Esophagus muscularis mucosa (tissue), 4 donors: ENCODE results near the gene IFFO2. TPM values are rescaled to one million over a fixed set of nuclear protein-coding genes. Genes with fewer than 3 reads are reported as not detected.

ENCODE experiments used
- DNase-seq: peaks from one replicate; pipeline ENCODE4 v3.0.0-alpha.2; 2017; ENCODE audit errors: extremely low spot score
- H3K27ac ChIP-seq, 4 donors: fragments of 200-600 bp; sonication (generic); replicated peaks in 1 of 4; 1 replicate in 3 of 4; 2 replicates in 1 of 4; pipeline ENCODE4 v1.5.1; 2016 to 2019; ENCODE audit warnings: mild to moderate bottlenecking in 1 of 4
- H3K27me3 ChIP-seq, 4 donors: fragments of 200-600 bp; sonication (generic); one replicate each; pipeline versions ENCODE4 v1.5.1 to v1.6.0; 2016 to 2019
- H3K36me3 ChIP-seq, 4 donors: fragments of 200-600 bp; sonication (generic); one replicate each; pipeline ENCODE4 v1.5.1; 2016 to 2019
- H3K4me1 ChIP-seq, 4 donors: fragments of 200-600 bp; sonication (generic); one replicate each; pipeline ENCODE4 v1.5.1; 2016 to 2019
- H3K4me3 ChIP-seq, 4 donors: fragments of 200-600 bp; sonication (generic); 1 replicate in 2 of 4; 2 replicates in 2 of 4; pipeline ENCODE4 v1.5.1; 2016 to 2019; ENCODE audit warnings: mild to moderate bottlenecking in 4 of 4, moderate library complexity in 1 of 4
- H3K9me3 ChIP-seq, 4 donors: fragments of 200-600 bp; sonication (generic); 1 replicate in 3 of 4; 2 replicates in 1 of 4; pipeline ENCODE4 v1.5.1; 2016 to 2019
- EP300 ChIP-seq: sonication (generic); formaldehyde crosslinking; IDR thresholded peaks from one replicate; pipeline ENCODE4 v1.6.1; 2017; ENCODE audit warnings: antibody characterized with exemption
- POLR2A ChIP-seq: fragments of 450-650 bp; IDR thresholded peaks from one replicate; pipeline ENCODE4 v1.6.1; 2017; ENCODE audit warnings: antibody characterized with exemption, moderate library complexity, mild to moderate bottlenecking, low read depth
- POLR2AphosphoS5 ChIP-seq, 2 donors: sonication (generic); formaldehyde crosslinking; IDR thresholded peaks; one replicate each; pipeline ENCODE4 v1.6.1; 2017; ENCODE audit warnings: antibody characterized with exemption in 2 of 2
- WGBS: methylation state at CpG from one replicate; pipeline ENCODE4 v1.1.5; 2018; 5-methylcytosine and 5-hydroxymethylcytosine counted together
- intact Hi-C: fragments of 100-400 bp; cut with DNase I; formaldehyde crosslinking; loops from one replicate; pipeline ENCODE4 v1.15.1; 2023
- total RNA-seq, 4 donors: library from RNA; depleted of rRNA; stranded (reverse); fragments of >200 nt; gene quantifications; one replicate each; pipeline versions ENCODE4 v1.1.0 to v1.2.1, GENCODE V29; 2016
- TF ChIP-seq, protein P1 (sequence below), 3 experiments: fragments of 200-600 bp in 2 of 3; fragments of 450-650 bp in 1 of 3; sonication (generic) in 2 of 3; IDR thresholded peaks; one replicate each; pipeline ENCODE4 v1.5.1; 2017 to 2019; ENCODE audit warnings: antibody characterized with exemption in 3 of 3, mild to moderate bottlenecking in 2 of 3, moderate library complexity in 1 of 3

Gene IFFO2
- total RNA-seq, 4 donors from 2014 or later = 9.6 to 40.3 (median 16.3) TPM

DNA sequence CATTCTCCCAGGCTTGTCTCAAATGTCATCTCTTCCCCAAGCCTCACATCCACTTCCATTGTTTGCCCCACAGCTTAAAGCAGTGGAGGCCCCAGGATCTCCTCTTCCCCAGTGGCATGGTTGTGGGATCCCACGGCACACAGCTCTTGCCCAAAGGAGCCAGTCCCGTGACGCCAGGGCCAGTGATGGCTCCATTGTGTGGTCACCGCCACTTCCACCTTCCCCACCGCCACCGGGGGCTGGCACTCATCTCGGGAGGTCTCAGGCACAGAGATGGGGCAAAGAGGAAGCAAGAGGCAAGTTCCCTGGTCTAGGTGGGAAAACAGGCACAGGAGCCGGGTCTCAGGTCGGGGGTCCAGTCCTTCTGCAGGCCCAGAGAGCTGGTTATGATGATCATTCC is 31.2 kb downstream of the IFFO2 start:
- DNase-seq = no peak
- H3K36me3 ChIP-seq = peaks cover 0 to 7% (median 5%) of the 10 kb centered on the region in 4 donors
- WGBS = 93% methylated on average over 9 of the region's 9 CpGs
- no peaks in the 10 kb centered on the region for H3K9me3 ChIP-seq
- no peak overlapping the region for H3K27ac ChIP-seq
- intact Hi-C loops = no loop called here
- H3K27me3 ChIP-seq = no peaks in the 10 kb centered on the region
- H3K4me3 ChIP-seq = no peak overlapping the region
- H3K4me1 ChIP-seq = peaks cover 71 to 87% (median 82%) of the 10 kb centered on the region in 4 donors
- no peak for TF ChIP-seq POLR2AphosphoS5 (IDR thresholded peaks at IDR 0.05)
- TF ChIP-seq POLR2A = no peak
- TF ChIP-seq, protein P1, sequence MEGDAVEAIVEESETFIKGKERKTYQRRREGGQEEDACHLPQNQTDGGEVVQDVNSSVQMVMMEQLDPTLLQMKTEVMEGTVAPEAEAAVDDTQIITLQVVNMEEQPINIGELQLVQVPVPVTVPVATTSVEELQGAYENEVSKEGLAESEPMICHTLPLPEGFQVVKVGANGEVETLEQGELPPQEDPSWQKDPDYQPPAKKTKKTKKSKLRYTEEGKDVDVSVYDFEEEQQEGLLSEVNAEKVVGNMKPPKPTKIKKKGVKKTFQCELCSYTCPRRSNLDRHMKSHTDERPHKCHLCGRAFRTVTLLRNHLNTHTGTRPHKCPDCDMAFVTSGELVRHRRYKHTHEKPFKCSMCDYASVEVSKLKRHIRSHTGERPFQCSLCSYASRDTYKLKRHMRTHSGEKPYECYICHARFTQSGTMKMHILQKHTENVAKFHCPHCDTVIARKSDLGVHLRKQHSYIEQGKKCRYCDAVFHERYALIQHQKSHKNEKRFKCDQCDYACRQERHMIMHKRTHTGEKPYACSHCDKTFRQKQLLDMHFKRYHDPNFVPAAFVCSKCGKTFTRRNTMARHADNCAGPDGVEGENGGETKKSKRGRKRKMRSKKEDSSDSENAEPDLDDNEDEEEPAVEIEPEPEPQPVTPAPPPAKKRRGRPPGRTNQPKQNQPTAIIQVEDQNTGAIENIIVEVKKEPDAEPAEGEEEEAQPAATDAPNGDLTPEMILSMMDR (IDR thresholded peaks at IDR 0.05) = no peak
- no peak for TF ChIP-seq EP300

DNA sequence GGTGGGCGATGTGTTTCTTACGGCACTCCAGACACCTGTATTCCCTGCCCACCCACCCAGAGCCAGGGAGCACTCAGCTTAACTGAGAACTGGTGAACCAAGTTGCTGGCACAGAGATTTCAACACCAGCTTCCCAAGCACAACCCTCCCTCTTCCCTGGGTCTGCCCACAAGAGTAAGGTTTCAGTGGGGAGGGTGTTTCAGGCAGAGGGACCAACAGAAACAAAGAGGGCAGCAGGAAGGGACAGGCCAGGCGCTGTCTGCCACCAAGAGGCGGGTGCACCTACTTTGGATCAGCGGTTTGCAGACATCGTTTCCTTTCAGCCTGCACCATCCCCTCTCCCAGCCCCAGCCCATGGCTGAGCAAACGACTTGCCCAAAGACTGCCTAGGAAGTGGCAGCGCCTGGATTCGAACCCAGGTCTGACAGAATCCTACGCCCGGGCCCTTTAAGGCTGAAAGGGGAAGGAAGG is 32.2 kb downstream of the IFFO2 start:
- Histone ChIP-seq H3K27me3 (no peaks in the 10 kb centered on the region), H3K27ac (peak overlapping the region; percentile 92 to 95 (median 93)), H3K4me3 (no peak overlapping the region), H3K9me3 (no peaks in the 10 kb centered on the region), H3K36me3 (peaks cover 0 to 14% (median 12%) of the 10 kb centered on the region in 4 donors), H3K4me1 (peaks cover 70 to 80% (median 74%) of the 10 kb centered on the region in 4 donors)
- 75% methylated on average over 8 of the region's 11 CpGs for WGBS
- no peak for DNase-seq
- TF ChIP-seq POLR2A (no peak), EP300 (no peak)
- intact Hi-C loops = loop anchor here (5.0 kb wide), 1 partner anchor 33 kb away; the partner anchor contains the start of gene IFFO2

DNA sequence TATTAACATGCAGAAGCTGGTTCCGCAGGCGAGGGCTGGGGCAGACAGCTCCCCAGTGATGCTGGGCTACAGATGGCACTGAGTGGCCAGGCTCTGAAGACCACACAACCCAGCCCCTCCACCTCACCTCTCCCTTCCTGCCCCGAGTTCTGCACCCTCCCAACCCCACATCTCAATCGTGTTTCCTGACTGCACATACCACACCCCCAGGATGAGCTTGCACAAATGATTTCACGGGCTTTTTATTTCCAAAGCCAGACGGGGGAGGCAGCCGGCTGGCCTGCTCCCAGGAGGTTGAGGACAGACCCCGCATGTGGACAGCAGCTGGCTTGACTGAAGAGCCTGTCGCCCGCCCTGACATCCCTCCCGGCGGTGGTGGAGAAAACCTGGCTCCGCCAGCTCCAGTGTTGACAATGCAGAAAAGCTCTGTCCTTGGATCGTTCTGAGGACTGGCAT is 32.7 kb downstream of the IFFO2 start:
- no peaks in the 10 kb centered on the region for H3K27me3 ChIP-seq
- no peaks in the 10 kb centered on the region for H3K9me3 ChIP-seq
- H3K27ac ChIP-seq = peak overlapping the region; percentile 92 to 95 (median 93)
- peaks cover 66 to 75% (median 69%) of the 10 kb centered on the region in 4 donors for H3K4me1 ChIP-seq
- no peak for TF ChIP-seq POLR2AphosphoS5 (IDR thresholded peaks at IDR 0.05)
- TF ChIP-seq EP300 = no peak
- TF ChIP-seq POLR2A = no peak
- TF ChIP-seq, protein P1 (IDR thresholded peaks at IDR 0.05) = no peak
- H3K36me3 ChIP-seq = peaks cover 0 to 18% (median 15%) of the 10 kb centered on the region in 4 donors
- H3K4me3 ChIP-seq = no peak overlapping the region
- intact Hi-C loops = loop anchor here (5.0 kb wide), 1 partner anchor 34 kb away; the partner anchor contains the start of gene IFFO2
- DNase-seq = no peak
- WGBS = 16% methylated on average over 9 of the region's 14 CpGs

DNA sequence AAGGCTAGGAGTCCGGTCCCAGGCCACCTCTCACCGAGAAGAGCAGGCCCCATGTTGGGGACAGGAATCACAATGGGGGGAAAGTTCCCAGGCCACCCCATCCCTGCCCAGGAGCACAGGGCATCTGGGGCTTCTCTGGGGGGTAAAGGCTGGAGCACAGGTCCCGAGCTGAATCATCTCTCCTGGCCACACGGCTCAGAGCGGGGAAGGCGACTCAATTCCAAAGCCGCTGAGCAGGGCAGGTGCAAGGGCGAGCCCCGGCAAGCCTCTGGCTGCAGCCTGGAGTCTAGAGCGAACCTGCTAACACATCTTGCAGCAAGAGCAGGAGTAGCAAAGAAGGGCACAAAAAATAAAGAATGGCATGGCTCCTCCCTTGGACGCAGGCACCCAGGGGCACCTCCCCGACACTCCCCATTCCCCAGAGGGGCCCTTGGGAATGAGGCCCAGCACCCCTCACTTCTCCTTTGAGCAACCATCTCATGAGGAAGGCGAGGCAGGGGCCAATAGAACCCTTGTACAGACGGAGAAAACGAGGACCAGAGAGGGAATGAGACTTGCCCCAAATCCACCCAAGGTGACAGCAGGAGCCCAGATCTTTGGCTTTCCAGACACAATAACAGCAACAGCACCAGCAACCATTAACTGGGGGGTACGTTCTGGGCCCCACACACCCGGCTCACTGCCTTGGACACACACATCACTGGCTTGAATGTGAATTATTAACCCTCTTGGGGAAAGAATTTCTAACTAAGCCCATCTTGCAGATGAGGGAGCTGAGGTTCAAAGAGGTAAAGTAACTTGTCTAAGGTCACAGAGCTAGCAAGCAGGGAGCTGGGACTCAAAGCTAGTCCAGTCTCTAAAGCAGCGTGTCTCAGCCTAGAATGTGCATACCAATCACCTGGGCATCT is 33.4 kb downstream of the IFFO2 start:
- Histone ChIP-seq H3K27me3 (no peaks in the 10 kb centered on the region), H3K36me3 (peaks cover 0 to 22% (median 21%) of the 10 kb centered on the region in 4 donors), H3K4me1 (peaks cover 59 to 69% (median 63%) of the 10 kb centered on the region in 4 donors), H3K9me3 (no peaks in the 10 kb centered on the region), H3K4me3 (peak overlapping the region in 3 of 4 donors; percentile 25 to 34 (median 26)), H3K27ac (peak overlapping the region; percentile 92 to 95 (median 93))
- no peak for DNase-seq
- no peak for TF ChIP-seq POLR2AphosphoS5 (IDR thresholded peaks at IDR 0.05)
- no peak for TF ChIP-seq EP300
- intact Hi-C loops = loop anchor here (5.0 kb wide), 1 partner anchor 34 kb away; the partner anchor contains the start of gene IFFO2
- WGBS = 52% methylated on average over 17 of the region's 18 CpGs

DNA sequence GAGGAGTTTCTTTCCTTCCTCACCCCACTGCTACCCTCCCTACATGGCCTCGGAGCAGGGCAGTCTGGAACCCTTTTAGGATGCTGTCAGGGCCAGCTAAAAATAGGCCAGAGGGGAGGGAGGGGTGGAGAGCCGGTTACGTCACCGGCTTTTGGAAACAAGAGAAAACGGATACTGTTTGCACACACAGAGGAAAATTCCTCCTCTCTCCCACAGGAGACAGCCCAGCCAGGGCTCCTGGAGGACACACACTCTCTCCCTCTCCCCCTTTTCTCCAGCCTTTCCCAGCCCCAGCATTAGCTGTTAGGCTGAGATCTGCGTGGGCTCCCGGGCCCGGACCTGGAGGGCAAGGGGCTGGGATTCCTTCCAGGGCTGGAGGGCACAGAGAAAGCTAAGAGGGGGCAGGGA is 34.2 kb downstream of the IFFO2 start:
- Histone ChIP-seq H3K4me1 (peaks cover 52 to 61% (median 56%) of the 10 kb centered on the region in 4 donors), H3K4me3 (peak overlapping the region; percentile 25 to 42 (median 30))
- intact Hi-C loops = loop anchor here (5.0 kb wide), 1 partner anchor 35 kb away; the partner anchor contains the start of gene IFFO2

More for the DNA sequence above, 34.2 kb downstream of the IFFO2 start:
- WGBS = 19% methylated on average over 6 of the region's 8 CpGs
- TF ChIP-seq EP300 = no peak
- TF ChIP-seq POLR2AphosphoS5 (IDR thresholded peaks at IDR 0.05) = peak; percentile 88 to 91
- TF ChIP-seq, protein P1 (IDR thresholded peaks at IDR 0.05) = peak in 1 of 3 experiments; percentile 32
- no peak for TF ChIP-seq POLR2A
- peaks cover 0 to 30% (median 29%) of the 10 kb centered on the region in 4 donors for H3K36me3 ChIP-seq
- H3K9me3 ChIP-seq = no peaks in the 10 kb centered on the region
- DNase-seq = peak; percentile 97
- peak overlapping the region; percentile 92 to 95 (median 93) for H3K27ac ChIP-seq
- no peaks in the 10 kb centered on the region for H3K27me3 ChIP-seq
